H1 (cell line): Measurements from ENCODE around the gene KBTBD12. TPM values are rescaled to one million over a fixed set of nuclear protein-coding genes. Genes with fewer than 3 reads are reported as not detected.
A peak's percentile ranks its signal among the peaks of the same experiment; 100 is the strongest.

Experiments used
- CTCF ChIA-PET: fragments of 300-600 bp; sonication (Branson Sonifier 250); formaldehyde crosslinking; loops from one replicate; lab custom pipeline; 2021; ENCODE audit not compliant: partially characterized antibody; lab: Charles Lee
- POLR2A ChIA-PET: fragments of 300-600 bp; sonication (Branson Sonifier 250); formaldehyde crosslinking; loops from one replicate; lab custom pipeline; 2021; ENCODE audit warnings: inconsistent platforms; ENCODE audit not compliant: partially characterized antibody; lab: Charles Lee
- DNase-seq, 2 experiments: peaks; one replicate each; pipeline versions ENCODE4 v3.0.0 to v3.0.0-alpha.2; 2010 to 2022; ENCODE audit warnings: low spot score in 2 of 2, low read depth in 1 of 2, mixed read lengths in 1 of 2
- FAIRE-seq: peaks from 2 replicates; lab custom pipeline; 2011; peaks lifted over from hg19 to GRCh38; lab: Jason Lieb, UNC
- H2AFZ ChIP-seq: 2 replicates; pipeline ENCODE4 v1.8.1; 2012; ENCODE audit warnings: low read length, inconsistent platforms
- H2AK5ac ChIP-seq: 2 replicates; pipeline ENCODE4 v1.6.1; 2013; ENCODE audit warnings: low read depth, low read length
- H2BK120ac ChIP-seq: replicated peaks from 2 replicates; pipeline ENCODE3; 2013; ENCODE audit warnings: low read depth, low read length, inconsistent platforms
- H2BK12ac ChIP-seq: 2 replicates; pipeline ENCODE4 v1.6.1; 2013; ENCODE audit warnings: low read depth, low read length
- H2BK15ac ChIP-seq: 2 replicates; pipeline ENCODE4 v1.6.1; 2013; ENCODE audit warnings: low read length
- H2BK20ac ChIP-seq: 2 replicates; pipeline ENCODE4 v1.6.1; 2013; ENCODE audit warnings: low read length
- H2BK5ac ChIP-seq: 2 replicates; pipeline ENCODE4 v1.6.1; 2013; ENCODE audit warnings: low read depth, low read length
- H3K14ac ChIP-seq: 2 replicates; pipeline ENCODE4 v1.6.1; 2013; ENCODE audit warnings: inconsistent platforms; ENCODE audit not compliant: insufficient read length
- H3K18ac ChIP-seq: 2 replicates; pipeline ENCODE4 v1.6.1; 2013; ENCODE audit warnings: low read length; ENCODE audit errors: extremely low read depth
- H3K23ac ChIP-seq: 2 replicates; pipeline ENCODE4 v1.6.1; 2013; ENCODE audit warnings: inconsistent platforms; ENCODE audit not compliant: insufficient read length
- H3K23me2 ChIP-seq: 2 replicates; pipeline ENCODE4 v1.6.1; 2013; ENCODE audit warnings: low read depth, low read length
- H3K27ac ChIP-seq: 2 replicates; pipeline ENCODE4 v1.6.1; 2011; ENCODE audit warnings: low read depth, low read length, inconsistent platforms
- H3K27me3 ChIP-seq, 4 experiments: replicated peaks in 1 of 4; 1 replicate in 1 of 4; 2 replicates in 3 of 4; pipeline versions ENCODE4 v1.6.1 to v1.8.1; 2011 to 2013; ENCODE audit warnings: low read length in 3 of 4, mild to moderate bottlenecking in 3 of 4, inconsistent platforms in 2 of 4, mixed read lengths in 2 of 4, moderate library complexity in 1 of 4; ENCODE audit not compliant: control insufficient read depth in 3 of 4, insufficient read depth in 3 of 4; ENCODE audit errors: extremely low read depth in 1 of 4
- H3K36me3 ChIP-seq, 4 experiments: 2 replicates each; pipeline versions ENCODE4 v1.6.1 to v1.8.1; 2011 to 2013; ENCODE audit warnings: mild to moderate bottlenecking in 4 of 4, low read length in 3 of 4, moderate library complexity in 2 of 4, control low read depth in 1 of 4, inconsistent platforms in 1 of 4; ENCODE audit not compliant: insufficient read depth in 4 of 4, control insufficient read depth in 2 of 4
- H3K4ac ChIP-seq: replicated peaks from 2 replicates; pipeline ENCODE3; 2013; ENCODE audit warnings: low read length, low read depth, mixed read lengths, inconsistent platforms; ENCODE audit not compliant: insufficient read length
- H3K4me1 ChIP-seq, 4 experiments: replicated peaks in 1 of 4; 1 replicate in 1 of 4; 2 replicates in 3 of 4; pipeline versions ENCODE4 v1.6.1 to v1.8.1; 2011 to 2013; ENCODE audit warnings: low read length in 3 of 4, inconsistent platforms in 2 of 4, mixed read lengths in 1 of 4; ENCODE audit not compliant: insufficient read depth in 4 of 4, control insufficient read depth in 3 of 4
- H3K4me2 ChIP-seq, 2 experiments: 2 replicates each; pipeline versions ENCODE4 v1.6.1 to v1.8.1; 2011 to 2013; ENCODE audit warnings: low read depth in 2 of 2, low read length in 2 of 2, control low read depth in 1 of 2, inconsistent platforms in 1 of 2, mild to moderate bottlenecking in 1 of 2; ENCODE audit not compliant: insufficient read depth in 1 of 2
- H3K4me3 ChIP-seq, 4 experiments: fragments of 200-600, 300-600 bp in 1 of 4; sonication (generic), shearing (Covaris generic), sonication (Bioruptor Twin) in 1 of 4; 2 replicates each; pipeline versions ENCODE4 v1.5.1 to v1.8.1; 2011 to 2016; ENCODE audit warnings: low read length in 4 of 4, low read depth in 3 of 4, control low read depth in 2 of 4, inconsistent platforms in 2 of 4, mild to moderate bottlenecking in 2 of 4, mixed read lengths in 1 of 4, moderate library complexity in 1 of 4; ENCODE audit not compliant: insufficient read depth in 2 of 4; ENCODE audit errors: extremely low read depth in 1 of 4
- H3K56ac ChIP-seq: replicated peaks from 2 replicates; pipeline ENCODE3; 2013; ENCODE audit warnings: low read depth, mild to moderate bottlenecking, mixed read lengths, low read length, inconsistent platforms; ENCODE audit not compliant: insufficient read length
- H3K79me1 ChIP-seq: 2 replicates; pipeline ENCODE4 v1.6.1; 2013; ENCODE audit warnings: low read depth, low read length, control low read depth
- H3K79me2 ChIP-seq, 2 experiments: 2 replicates each; pipeline versions ENCODE4 v1.6.1 to v1.8.1; 2012 to 2013; ENCODE audit warnings: low read length in 2 of 2, mild to moderate bottlenecking in 2 of 2, inconsistent platforms in 1 of 2; ENCODE audit not compliant: insufficient read depth in 2 of 2, control insufficient read depth in 1 of 2
- H3K9ac ChIP-seq, 4 experiments: replicated peaks in 1 of 4; 1 replicate in 1 of 4; 2 replicates in 3 of 4; pipeline versions ENCODE4 v1.6.1 to v1.8.1; 2011 to 2013; ENCODE audit warnings: low read depth in 3 of 4, low read length in 3 of 4, control low read depth in 2 of 4, mild to moderate bottlenecking in 2 of 4, moderate library complexity in 2 of 4, inconsistent platforms in 1 of 4; ENCODE audit errors: extremely low read depth in 1 of 4
- H3K9me3 ChIP-seq, 2 experiments: 2 replicates each; pipeline versions ENCODE4 v1.6.1 to v1.8.1; 2012 to 2013; ENCODE audit warnings: mild to moderate bottlenecking in 2 of 2, moderate library complexity in 2 of 2, control low read depth in 1 of 2, inconsistent platforms in 1 of 2, low read depth in 1 of 2, low read length in 1 of 2, mixed read lengths in 1 of 2; ENCODE audit not compliant: insufficient read depth in 2 of 2
- H4K20me1 ChIP-seq, 2 experiments: replicated peaks in 1 of 2; 2 replicates each; pipeline versions ENCODE3 to v1.8.1; 2011 to 2013; ENCODE audit warnings: inconsistent platforms in 2 of 2, low read length in 2 of 2, mild to moderate bottlenecking in 1 of 2; ENCODE audit not compliant: insufficient read depth in 2 of 2, control insufficient read depth in 1 of 2
- H4K5ac ChIP-seq: 2 replicates; pipeline ENCODE4 v1.6.1; 2013; ENCODE audit warnings: low read length, low read depth, mixed read lengths, inconsistent platforms; ENCODE audit not compliant: insufficient read length
- H4K8ac ChIP-seq: 2 replicates; pipeline ENCODE4 v1.8.0; 2013; ENCODE audit warnings: mild to moderate bottlenecking, moderate library complexity, low read length, inconsistent platforms; ENCODE audit not compliant: insufficient read depth; ENCODE audit errors: extremely low read depth
- H4K91ac ChIP-seq: replicated peaks from 2 replicates; pipeline ENCODE3; 2013; ENCODE audit warnings: low read length, mixed read lengths, inconsistent platforms; ENCODE audit not compliant: insufficient read length
- CBX5 ChIP-seq: fragments of 300-800, 300-1000 bp; sonication (generic); IDR thresholded peaks from 2 replicates; pipeline ENCODE4 v1.7.1; 2016; ENCODE audit warnings: antibody characterized with exemption, low read length, low read depth
- FOSL1 ChIP-seq: IDR thresholded peaks from 2 replicates; pipeline ENCODE4 v1.6.1; 2011; ENCODE audit warnings: mild to moderate bottlenecking, low read depth, low read length, moderate library complexity; ENCODE audit not compliant: insufficient read depth
- TEAD4 ChIP-seq: IDR thresholded peaks from 2 replicates; pipeline ENCODE4 v1.6.1; 2012; ENCODE audit warnings: low read depth, low read length, inconsistent platforms, mixed read lengths
- WGBS, 2 experiments: shearing (Covaris generic) in 1 of 2; methylation state at CpG; one replicate each; pipeline versions ENCODE4 v1.1.6 to v1.1.7; 2013 to 2015; ENCODE audit warnings: low lambda C conversion rate in 2 of 2, mixed read lengths in 2 of 2, inconsistent platforms in 1 of 2, low coverage in 1 of 2, missing lambda C conversion rate in 1 of 2; ENCODE audit not compliant: insufficient replicate concordance in 2 of 2, insufficient coverage in 1 of 2, insufficient read length in 1 of 2; ENCODE audit errors: extremely low coverage in 1 of 2, missing lambda C conversion rate in 1 of 2; 5-methylcytosine and 5-hydroxymethylcytosine counted together
- polyA plus RNA-seq, 7 experiments: library from polyadenylated mRNA; depleted of rRNA in 3 of 7; stranded (reverse) in 5 of 7; unstranded in 2 of 7; fragments of >200 nt in 5 of 7; fragments of 200-250 nt in 2 of 7; gene quantifications; 1 replicate in 5 of 7; 2 replicates in 1 of 7; 4 replicates in 1 of 7; pipeline versions ENCODE4 v1.2.1 to v1.2.3, GENCODE V29; 2011 to 2013; ENCODE audit warnings: missing spikeins in 2 of 7, mixed read lengths in 2 of 7
- total RNA-seq: library from RNA; stranded (reverse); fragmentation: NEBNext Ultra II Directional; extraction: Animal tissue kit (Norgen Biotek cat#: 25700); gene quantifications from 2 replicates; pipeline ENCODE4 v1.2.1, GENCODE V29; 2021
- TF ChIP-seq, protein P1 (sequence below): IDR thresholded peaks from 2 replicates; pipeline ENCODE4 v1.6.1; 2011; ENCODE audit warnings: low read length, improper control_type of control experiment
- TF ChIP-seq, protein P2 (sequence below): IDR thresholded peaks from 2 replicates; pipeline ENCODE4 v1.6.1; 2012; ENCODE audit warnings: low read length, inconsistent platforms

KBTBD12 gene
- total and polyA plus RNA-seq, 2 of the 8 experiments (the other 6 are each of a cell fraction or from before 2014, with no cell fraction given): 0.33 to 0.63 TPM

- H3K14ac ChIP-seq: no peak overlapping the region
- no peak for TF ChIP-seq CBX5
- TF ChIP-seq TEAD4: no peak
- no peak for TF ChIP-seq FOSL1
- TF ChIP-seq, protein P1, sequence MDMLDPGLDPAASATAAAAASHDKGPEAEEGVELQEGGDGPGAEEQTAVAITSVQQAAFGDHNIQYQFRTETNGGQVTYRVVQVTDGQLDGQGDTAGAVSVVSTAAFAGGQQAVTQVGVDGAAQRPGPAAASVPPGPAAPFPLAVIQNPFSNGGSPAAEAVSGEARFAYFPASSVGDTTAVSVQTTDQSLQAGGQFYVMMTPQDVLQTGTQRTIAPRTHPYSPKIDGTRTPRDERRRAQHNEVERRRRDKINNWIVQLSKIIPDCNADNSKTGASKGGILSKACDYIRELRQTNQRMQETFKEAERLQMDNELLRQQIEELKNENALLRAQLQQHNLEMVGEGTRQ: no peak
- TF ChIP-seq, protein P2, sequence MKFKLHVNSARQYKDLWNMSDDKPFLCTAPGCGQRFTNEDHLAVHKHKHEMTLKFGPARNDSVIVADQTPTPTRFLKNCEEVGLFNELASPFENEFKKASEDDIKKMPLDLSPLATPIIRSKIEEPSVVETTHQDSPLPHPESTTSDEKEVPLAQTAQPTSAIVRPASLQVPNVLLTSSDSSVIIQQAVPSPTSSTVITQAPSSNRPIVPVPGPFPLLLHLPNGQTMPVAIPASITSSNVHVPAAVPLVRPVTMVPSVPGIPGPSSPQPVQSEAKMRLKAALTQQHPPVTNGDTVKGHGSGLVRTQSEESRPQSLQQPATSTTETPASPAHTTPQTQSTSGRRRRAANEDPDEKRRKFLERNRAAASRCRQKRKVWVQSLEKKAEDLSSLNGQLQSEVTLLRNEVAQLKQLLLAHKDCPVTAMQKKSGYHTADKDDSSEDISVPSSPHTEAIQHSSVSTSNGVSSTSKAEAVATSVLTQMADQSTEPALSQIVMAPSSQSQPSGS: no peak
- ChIA-PET CTCF (interaction anchor here (0.6 to 5.9 kb wide), 6 partner anchors 9 to 269 kb away, joined by 3 to 57 read pairs (median 4); no protein-coding TSS in a partner anchor), POLR2A (no interaction called here)
- H2BK120ac ChIP-seq: no peak overlapping the region
- peak overlapping the region; percentile 57; the same call in 1 of the 2 replicates for H4K8ac ChIP-seq
- no peaks in the 10 kb centered on the region for H3K23me2 ChIP-seq
- H3K27ac ChIP-seq: no peak overlapping the region
- H4K5ac ChIP-seq: no peak overlapping the region
- H3K79me1 ChIP-seq: no peaks in the 10 kb centered on the region
- H3K4me1 ChIP-seq: no peaks in the 10 kb centered on the region; a peak in 1 of 7 replicates
- H4K91ac ChIP-seq: no peak overlapping the region
- H2BK5ac ChIP-seq: no peak overlapping the region
- no peaks in the 10 kb centered on the region for H3K36me3 ChIP-seq
- H4K20me1 ChIP-seq: no peaks in the 10 kb centered on the region
- WGBS, 2 experiments: 91% methylated on average over 4 of the region's 4 CpGs; no CpG with 5 or more reads in 1 of the 2 experiments
- H3K23ac ChIP-seq: no peak overlapping the region
- no peak overlapping the region for H3K18ac ChIP-seq
- H3K27me3 ChIP-seq: no peaks in the 10 kb centered on the region; a peak in 1 of 7 replicates
- H3K79me2 ChIP-seq: no peaks in the 10 kb centered on the region
- no peaks in the 10 kb centered on the region; a peak in 1 of 4 replicates for H3K9me3 ChIP-seq
- no peak overlapping the region for H2BK20ac ChIP-seq
- H2AFZ ChIP-seq: no peak overlapping the region
- H3K9ac ChIP-seq: no peak overlapping the region
- H3K4me3 ChIP-seq: no peak overlapping the region
- H3K4me2 ChIP-seq: no peak overlapping the region
- no peak overlapping the region for H3K4ac ChIP-seq
- no peak overlapping the region for H2AK5ac ChIP-seq
- H2BK15ac ChIP-seq: no peak overlapping the region
- no peak for DNase-seq
- FAIRE-seq: no peak
- no peak overlapping the region for H3K56ac ChIP-seq
- no peak overlapping the region for H2BK12ac ChIP-seq
These were observed 46.9 kb downstream of the KBTBD12 start for GRCh38 chr3:127961963-127962362.
